ENCODE results near the gene AQR.

The AQR gene

GRCh38 chr15:34849364-34849959 lies 120.1 kb downstream of the AQR start:
- H3K9me3 ChIP-seq (ENCODE audit: insufficient read depth, low read depth, low read length): no peaks in the 10 kb centered on the region
- no peaks in the 10 kb centered on the region for H3K9me2 ChIP-seq (replicated peaks; ENCODE audit: low read depth, low read length)
- H3K4me1 ChIP-seq (ENCODE audit: insufficient read depth, low read length, poor library complexity, severe bottlenecking): no peaks in the 10 kb centered on the region
- H3K9ac ChIP-seq (ENCODE audit: low read depth, low read length, poor library complexity, severe bottlenecking): no peak overlapping the region
- TF ChIP-seq, protein P1, sequence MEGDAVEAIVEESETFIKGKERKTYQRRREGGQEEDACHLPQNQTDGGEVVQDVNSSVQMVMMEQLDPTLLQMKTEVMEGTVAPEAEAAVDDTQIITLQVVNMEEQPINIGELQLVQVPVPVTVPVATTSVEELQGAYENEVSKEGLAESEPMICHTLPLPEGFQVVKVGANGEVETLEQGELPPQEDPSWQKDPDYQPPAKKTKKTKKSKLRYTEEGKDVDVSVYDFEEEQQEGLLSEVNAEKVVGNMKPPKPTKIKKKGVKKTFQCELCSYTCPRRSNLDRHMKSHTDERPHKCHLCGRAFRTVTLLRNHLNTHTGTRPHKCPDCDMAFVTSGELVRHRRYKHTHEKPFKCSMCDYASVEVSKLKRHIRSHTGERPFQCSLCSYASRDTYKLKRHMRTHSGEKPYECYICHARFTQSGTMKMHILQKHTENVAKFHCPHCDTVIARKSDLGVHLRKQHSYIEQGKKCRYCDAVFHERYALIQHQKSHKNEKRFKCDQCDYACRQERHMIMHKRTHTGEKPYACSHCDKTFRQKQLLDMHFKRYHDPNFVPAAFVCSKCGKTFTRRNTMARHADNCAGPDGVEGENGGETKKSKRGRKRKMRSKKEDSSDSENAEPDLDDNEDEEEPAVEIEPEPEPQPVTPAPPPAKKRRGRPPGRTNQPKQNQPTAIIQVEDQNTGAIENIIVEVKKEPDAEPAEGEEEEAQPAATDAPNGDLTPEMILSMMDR (conservative IDR thresholded peaks at IDR 0.05; ENCODE audit: low read length): no peak
- TF ChIP-seq EZH2phosphoT487 (IDR thresholded peaks at IDR 0.05; ENCODE audit: borderline replicate concordance): no peak
- no peaks in the 10 kb centered on the region for H3K79me2 ChIP-seq (ENCODE audit: insufficient read depth, low read length)
- no peak overlapping the region for H3K4me2 ChIP-seq (ENCODE audit: low read depth, low read length, poor library complexity, severe bottlenecking)
- H2AFZ ChIP-seq (ENCODE audit: low read length): no peak overlapping the region
- no peaks in the 10 kb centered on the region for H3K36me3 ChIP-seq (ENCODE audit: insufficient read depth, low read length)
- H3K27me3 ChIP-seq (ENCODE audit: insufficient read depth, low read length, poor library complexity, severe bottlenecking): no peaks in the 10 kb centered on the region
- H3F3A ChIP-seq (ENCODE audit: low read depth): no peaks in the 10 kb centered on the region
- no peak overlapping the region for H3K4me3 ChIP-seq (ENCODE audit: low read length, poor library complexity, severe bottlenecking)
- H4K20me1 ChIP-seq (ENCODE audit: insufficient read depth, low read length, poor library complexity, severe bottlenecking): no peaks in the 10 kb centered on the region

- TF ChIP-seq, protein P1 (conservative IDR thresholded peaks at IDR 0.05; ENCODE audit: low read length): no peak
- no peak for TF ChIP-seq EZH2phosphoT487 (IDR thresholded peaks at IDR 0.05; ENCODE audit: borderline replicate concordance)
- Histone ChIP-seq H3K9me3 (ENCODE audit: insufficient read depth, low read depth, low read length) (no peaks in the 10 kb centered on the region), H3K4me2 (ENCODE audit: low read depth, low read length, poor library complexity, severe bottlenecking) (no peak overlapping the region), H3K27me3 (ENCODE audit: insufficient read depth, low read length, poor library complexity, severe bottlenecking) (no peaks in the 10 kb centered on the region), H3K4me3 (ENCODE audit: low read length, poor library complexity, severe bottlenecking) (no peak overlapping the region), H3K9ac (ENCODE audit: low read depth, low read length, poor library complexity, severe bottlenecking) (no peak overlapping the region), H3F3A (ENCODE audit: low read depth) (no peaks in the 10 kb centered on the region), H2AFZ (ENCODE audit: low read length) (no peak overlapping the region), H3K9me2 (replicated peaks; ENCODE audit: low read depth, low read length) (no peaks in the 10 kb centered on the region), H4K20me1 (ENCODE audit: insufficient read depth, low read length, poor library complexity, severe bottlenecking) (no peaks in the 10 kb centered on the region), H3K36me3 (ENCODE audit: insufficient read depth, low read length) (no peaks in the 10 kb centered on the region), H3K4me1 (ENCODE audit: insufficient read depth, low read length, poor library complexity, severe bottlenecking) (no peaks in the 10 kb centered on the region), H3K79me2 (ENCODE audit: insufficient read depth, low read length) (no peaks in the 10 kb centered on the region)
Observed at GRCh38 chr15:34847598-34847997, 121.9 kb downstream of the AQR start.

DNA sequence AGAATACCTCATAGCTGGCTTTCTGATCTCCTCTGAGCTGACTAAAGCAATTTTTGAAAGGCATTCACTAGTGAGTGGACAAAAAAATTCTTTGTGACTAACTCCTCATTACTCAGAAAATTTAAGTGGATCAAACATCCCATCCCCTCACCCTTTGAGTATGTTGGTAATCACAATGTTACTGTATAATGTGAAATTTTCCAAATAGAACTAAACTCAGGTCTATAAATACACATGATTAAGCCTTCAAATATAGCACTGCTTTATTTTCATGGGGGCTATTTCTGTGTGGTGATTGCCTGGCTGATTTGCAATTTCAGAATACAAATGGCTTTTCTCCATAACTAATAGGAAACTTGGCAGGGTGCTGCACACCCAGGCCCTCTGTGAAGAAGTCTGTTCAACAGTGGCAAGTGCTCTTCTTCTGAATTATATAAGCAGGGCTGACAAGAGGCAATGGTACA lies 128.2 kb downstream of the AQR start:
- H3K4me2 ChIP-seq (ENCODE audit: low read depth, low read length, poor library complexity, severe bottlenecking): no peak overlapping the region
- no peaks in the 10 kb centered on the region for H4K20me1 ChIP-seq (ENCODE audit: insufficient read depth, low read length, poor library complexity, severe bottlenecking)
- no peak overlapping the region for H3K4me3 ChIP-seq (ENCODE audit: low read length, poor library complexity, severe bottlenecking)
- no peak overlapping the region for H3K9ac ChIP-seq (ENCODE audit: low read depth, low read length, poor library complexity, severe bottlenecking)
- no peak overlapping the region for H2AFZ ChIP-seq (ENCODE audit: low read length)
- H3K9me2 ChIP-seq (replicated peaks; ENCODE audit: low read depth, low read length): no peaks in the 10 kb centered on the region
- H3K36me3 ChIP-seq (ENCODE audit: insufficient read depth, low read length): no peaks in the 10 kb centered on the region
- no peak for TF ChIP-seq EZH2phosphoT487 (IDR thresholded peaks at IDR 0.05; ENCODE audit: borderline replicate concordance)
- TF ChIP-seq, protein P1 (conservative IDR thresholded peaks at IDR 0.05; ENCODE audit: low read length): no peak
- H3K27me3 ChIP-seq (ENCODE audit: insufficient read depth, low read length, poor library complexity, severe bottlenecking): no peaks in the 10 kb centered on the region
- no peaks in the 10 kb centered on the region for H3K79me2 ChIP-seq (ENCODE audit: insufficient read depth, low read length)
- no peaks in the 10 kb centered on the region for H3K9me3 ChIP-seq (ENCODE audit: insufficient read depth, low read depth, low read length)
- H3F3A ChIP-seq (ENCODE audit: low read depth): no peaks in the 10 kb centered on the region
- no peaks in the 10 kb centered on the region for H3K4me1 ChIP-seq (ENCODE audit: insufficient read depth, low read length, poor library complexity, severe bottlenecking)

Measured in Loucy (cell line).